HG03442 (cell line): ENCODE measurements around the gene GAMT.

Experiments used
- ATAC-seq: cut with Tn5 transposase; IDR thresholded peaks from one replicate; pipeline ENCODE4 v1.9.1; 2021; ENCODE audit warnings: mild to moderate bottlenecking, moderate library complexity; ENCODE audit not compliant: unreplicated experiment

Gene GAMT

GRCh38 chr19:1401889-1402217 is 511 bp upstream of the GAMT start:
- ATAC-seq, result no peak

- no peak for ATAC-seq
These were observed 833 bp downstream of the GAMT start for GRCh38 chr19:1400281-1401137.

- ATAC-seq, result no peak
These were observed 1.6 kb downstream of the GAMT start for GRCh38 chr19:1399745-1400144.

- no peak for ATAC-seq
These were observed 2.3 kb downstream of the GAMT start for GRCh38 chr19:1399079-1399478.

GRCh38 chr19:1397838-1398237 is 3.5 kb downstream of the GAMT start:
- no peak for ATAC-seq

GRCh38 chr19:1396768-1397679 is 4.3 kb downstream of the GAMT start:
- ATAC-seq, result no peak

- ATAC-seq, result no peak
These were observed 5.1 kb downstream of the GAMT start for GRCh38 chr19:1396019-1396767.

- ATAC-seq, result no peak
These were observed 5.9 kb downstream of the GAMT start for GRCh38 chr19:1395194-1396018.

- ATAC-seq, result no peak
These were observed 6.8 kb downstream of the GAMT start for GRCh38 chr19:1394252-1395193.

- no peak for ATAC-seq
These were observed 7.5 kb downstream of the GAMT start for GRCh38 chr19:1393841-1394240.

GRCh38 chr19:1392939-1393530 is 8.3 kb downstream of the GAMT start:
- ATAC-seq, result no peak

- no peak for ATAC-seq
These were observed 8.9 kb downstream of the GAMT start for GRCh38 chr19:1392407-1392806.

GRCh38 chr19:1390890-1391423 is 10.4 kb downstream of the GAMT start:
- no peak for ATAC-seq

- ATAC-seq, result no peak
These were observed 12.1 kb downstream of the GAMT start for GRCh38 chr19:1389033-1389940.

- ATAC-seq, result no peak
These were observed 12.7 kb downstream of the GAMT start for GRCh38 chr19:1388637-1389026.

- no peak for ATAC-seq
These were observed 13.4 kb downstream of the GAMT start for GRCh38 chr19:1387684-1388636.
